Pancreas (tissue), 10 donors: Measurements from ENCODE around the gene RNF8. TPM values are rescaled to one million over a fixed set of nuclear protein-coding genes. Genes with fewer than 3 reads are reported as not detected.

Experiments used
- ATAC-seq, 4 donors: fragments of 200-7000 bp; cut with Tn5 transposase; one replicate each; pipeline versions ENCODE4 v1.8.0 to v1.9.1; 2020; ENCODE audit warnings: mild to moderate bottlenecking in 4 of 4, moderate library complexity in 4 of 4
- DNase-seq, 6 donors: peaks; one replicate each; pipeline ENCODE4 v3.0.0-alpha.2; 2020
- FAIRE-seq: peaks from 2 replicates; lab custom pipeline; 2012; peaks lifted over from hg19 to GRCh38; lab: Jason Lieb, UNC
- H3K27ac ChIP-seq, 4 donors: fragments of 200-600 bp; sonication (generic); 1 replicate in 3 of 4; 2 replicates in 1 of 4; pipeline versions ENCODE4 v1.5.0 to v1.8.0; 2020
- H3K27me3 ChIP-seq, 4 donors: fragments of 200-600 bp; one replicate each; pipeline ENCODE4 v1.8.0; 2021
- H3K36me3 ChIP-seq, 3 donors: fragments of 200-600 bp; sonication (generic) in 1 of 3; one replicate each; pipeline versions ENCODE4 v1.5.0 to v1.8.0; 2020 to 2021
- H3K4me1 ChIP-seq, 3 donors: fragments of 200-600 bp; one replicate each; pipeline ENCODE4 v1.8.0; 2021
- H3K4me3 ChIP-seq, 4 donors: fragments of 200-600 bp; sonication (generic) in 2 of 4; one replicate each; pipeline versions ENCODE4 v1.5.0 to v1.8.0; 2020 to 2021
- H3K9me3 ChIP-seq, 4 donors: fragments of 200-600 bp; one replicate each; pipeline ENCODE4 v1.8.0; 2021
- WGBS, 2 donors: extraction: QIAGEN DNeasy Blood & Tissue Kit; methylation state at CpG; one replicate each; pipeline ENCODE4 v1.1.7; 2013; 5-methylcytosine and 5-hydroxymethylcytosine counted together
- intact Hi-C, 3 donors: fragments of 100-400 bp; cut with DNase I; formaldehyde crosslinking; loops; one replicate each; pipeline versions ENCODE4 v1.11.1 to v1.14.2; 2022
- polyA plus RNA-seq, 2 donors: library from polyadenylated mRNA; stranded (reverse); fragments of 200-250 nt; gene quantifications; one replicate each; pipeline ENCODE4 v1.2.3, GENCODE V29; 2013
- total RNA-seq, 6 donors: library from RNA; stranded (reverse); fragmentation: NEBNext Ultra II Directional in 4 of 6; extraction: Animal tissue kit (Norgen Biotek cat#: 25700) in 4 of 6; gene quantifications; one replicate each; pipeline versions ENCODE4 v1.2.1 to v1.2.4, GENCODE V29; 2021 to 2023
- TF ChIP-seq, protein P1 (sequence below), 4 donors: fragments of 200-600 bp; sonication (generic) in 3 of 4; IDR thresholded peaks; one replicate each; pipeline versions ENCODE4 v1.5.0 to v1.8.0; 2021; ENCODE audit warnings: antibody characterized with exemption in 4 of 4
- donor health status: healthy with polysubstance abuse.
- donor health status: DM: no; HTN: no; CAD: no; lungs with moderate emphysema.
- donor health status: DM: no; HTN: no; CAD: no.
- donor health status: control.
- donor health status: control.
- donor health status: Bipolar disorder and iron deficiency.
- donor health status: DM: yes; HTN: yes; CAD: no.
- donor health status: DM: no; HTN: no; CAD: no.
- donor health status: DM: no; HTN: no; CAD: no.
- donor health status: DM: yes; HTN: yes; CAD: no.

The RNF8 gene
- total and polyA plus RNA-seq, 8 donors = 3.9 to 8.5 (median 5.9) TPM

DNA sequence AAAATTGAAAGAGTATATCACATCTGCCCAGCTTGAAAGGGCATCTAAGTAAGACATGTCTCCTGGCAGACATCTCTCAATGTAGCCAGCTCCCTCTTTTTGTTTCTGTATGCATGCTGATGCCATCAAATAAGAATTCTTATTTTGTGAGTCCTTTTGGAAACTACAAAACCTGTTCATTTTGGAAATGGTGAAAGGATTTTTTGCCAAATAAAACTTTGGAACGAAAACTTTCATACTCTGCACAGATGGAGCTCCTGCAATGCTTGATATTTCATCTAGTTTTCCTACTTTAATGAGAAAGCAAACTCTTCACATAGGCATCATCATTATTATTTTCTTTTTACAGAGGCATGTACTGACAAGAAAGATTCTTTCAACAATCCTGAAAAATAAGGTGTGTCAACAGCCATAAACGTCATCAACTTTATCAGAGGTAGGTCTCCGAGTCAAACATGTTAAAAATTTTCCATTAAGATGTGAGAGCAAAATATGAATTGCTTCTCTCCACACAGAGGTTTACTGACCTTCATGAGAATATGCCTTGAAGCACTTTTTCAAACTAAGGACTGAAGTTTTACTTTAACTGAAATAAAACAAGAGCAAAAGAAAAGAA, 53.1 kb downstream of the RNF8 start:
- DNase-seq (no peak), FAIRE-seq (no peak), ATAC-seq (no peak)
- H3K4me3 ChIP-seq = no peak overlapping the region
- no peaks in the 10 kb centered on the region for H3K36me3 ChIP-seq
- no peaks in the 10 kb centered on the region for H3K4me1 ChIP-seq
- intact Hi-C loops = no loop called here
- 29 to 36% methylated on average over 3 of the region's 3 CpGs for WGBS, 2 donors
- TF ChIP-seq, protein P1, sequence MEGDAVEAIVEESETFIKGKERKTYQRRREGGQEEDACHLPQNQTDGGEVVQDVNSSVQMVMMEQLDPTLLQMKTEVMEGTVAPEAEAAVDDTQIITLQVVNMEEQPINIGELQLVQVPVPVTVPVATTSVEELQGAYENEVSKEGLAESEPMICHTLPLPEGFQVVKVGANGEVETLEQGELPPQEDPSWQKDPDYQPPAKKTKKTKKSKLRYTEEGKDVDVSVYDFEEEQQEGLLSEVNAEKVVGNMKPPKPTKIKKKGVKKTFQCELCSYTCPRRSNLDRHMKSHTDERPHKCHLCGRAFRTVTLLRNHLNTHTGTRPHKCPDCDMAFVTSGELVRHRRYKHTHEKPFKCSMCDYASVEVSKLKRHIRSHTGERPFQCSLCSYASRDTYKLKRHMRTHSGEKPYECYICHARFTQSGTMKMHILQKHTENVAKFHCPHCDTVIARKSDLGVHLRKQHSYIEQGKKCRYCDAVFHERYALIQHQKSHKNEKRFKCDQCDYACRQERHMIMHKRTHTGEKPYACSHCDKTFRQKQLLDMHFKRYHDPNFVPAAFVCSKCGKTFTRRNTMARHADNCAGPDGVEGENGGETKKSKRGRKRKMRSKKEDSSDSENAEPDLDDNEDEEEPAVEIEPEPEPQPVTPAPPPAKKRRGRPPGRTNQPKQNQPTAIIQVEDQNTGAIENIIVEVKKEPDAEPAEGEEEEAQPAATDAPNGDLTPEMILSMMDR (IDR thresholded peaks at IDR 0.05) = no peak
- no peak overlapping the region for H3K27ac ChIP-seq
- no peaks in the 10 kb centered on the region for H3K9me3 ChIP-seq
- no peaks in the 10 kb centered on the region for H3K27me3 ChIP-seq

DNA sequence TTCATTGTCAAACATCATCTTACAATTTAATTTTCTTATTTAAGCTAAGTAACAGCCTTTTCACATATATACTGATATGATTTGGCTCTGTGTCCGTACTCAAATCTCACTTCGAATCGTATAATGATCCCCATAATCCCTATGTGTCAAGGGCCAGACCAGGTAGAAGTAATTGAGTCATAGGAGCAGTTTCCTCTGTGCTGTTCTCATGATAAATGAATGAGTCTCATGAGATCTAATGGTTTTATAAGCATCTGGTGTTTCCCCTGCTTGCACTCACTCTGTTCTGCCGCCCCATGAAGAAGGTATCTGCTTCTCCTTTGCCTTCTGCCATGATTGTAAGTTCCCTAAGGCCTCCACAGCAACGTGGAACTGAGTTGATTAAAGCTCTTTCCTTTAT, 54.2 kb downstream of the RNF8 start:
- no peak for FAIRE-seq
- 82 to 83% methylated on average over 5 of the region's 5 CpGs for WGBS, 2 donors

DNA sequence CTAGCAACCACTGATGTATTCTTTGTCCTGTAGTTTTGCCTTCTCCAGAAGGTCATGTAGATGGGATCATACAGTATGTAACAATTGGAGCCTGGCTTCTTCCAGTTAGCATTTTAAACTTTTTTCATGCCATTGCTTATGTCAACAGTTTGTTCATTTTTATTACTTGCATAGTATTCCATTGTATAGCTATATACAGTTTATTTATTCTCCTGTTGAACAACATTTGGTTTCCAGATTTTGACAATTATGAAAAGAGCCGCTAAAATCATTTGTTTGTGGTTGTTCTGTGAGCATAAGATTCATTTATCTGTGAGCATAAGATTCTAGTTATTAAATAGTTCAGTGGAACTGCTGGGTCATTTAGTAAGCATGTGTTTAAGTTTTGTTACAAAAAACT, 55.7 kb downstream of the RNF8 start:
- ATAC-seq (no peak), DNase-seq (no peak), FAIRE-seq (no peak)
- H3K27me3 ChIP-seq = no peaks in the 10 kb centered on the region
- TF ChIP-seq, protein P1 (IDR thresholded peaks at IDR 0.05) = no peak
- no peaks in the 10 kb centered on the region for H3K9me3 ChIP-seq
- intact Hi-C loops = no loop called here
- no peak overlapping the region for H3K27ac ChIP-seq
- 75 to 96% methylated on average over 1 of the region's 1 CpG for WGBS, 2 donors
- no peak overlapping the region for H3K4me3 ChIP-seq
- no peaks in the 10 kb centered on the region for H3K4me1 ChIP-seq
- no peaks in the 10 kb centered on the region for H3K36me3 ChIP-seq

More for the DNA sequence above, 54.2 kb downstream of the RNF8 start:
- DNase-seq (no peak), ATAC-seq (no peak)
- no peak overlapping the region for H3K4me3 ChIP-seq
- intact Hi-C loops = no loop called here
- no peaks in the 10 kb centered on the region for H3K27me3 ChIP-seq
- TF ChIP-seq, protein P1 (IDR thresholded peaks at IDR 0.05) = no peak
- H3K27ac ChIP-seq = no peak overlapping the region
- H3K4me1 ChIP-seq = no peaks in the 10 kb centered on the region
- no peaks in the 10 kb centered on the region for H3K9me3 ChIP-seq
- no peaks in the 10 kb centered on the region for H3K36me3 ChIP-seq

DNA sequence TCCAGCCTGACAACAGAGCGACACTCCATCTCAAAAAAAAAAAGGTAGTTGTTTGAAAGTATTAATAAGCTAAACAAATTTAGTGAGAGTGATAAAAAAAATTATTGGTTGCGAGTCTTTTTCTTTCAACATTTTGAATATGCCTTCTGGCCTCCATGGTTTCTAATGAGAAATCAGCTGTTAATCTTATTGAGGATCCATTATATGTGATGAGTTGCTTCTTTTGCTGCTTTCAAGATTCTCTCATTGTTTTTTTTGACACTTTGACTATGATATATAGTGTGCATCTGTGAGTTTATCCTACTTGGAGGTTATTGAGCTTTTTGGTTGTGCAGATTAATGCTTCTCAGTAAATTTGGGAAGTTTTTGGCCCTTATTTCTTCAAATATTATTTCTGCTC, 63.6 kb downstream of the RNF8 start:
- TF ChIP-seq, protein P1 (IDR thresholded peaks at IDR 0.05) = no peak
- Histone ChIP-seq H3K4me3 (no peak overlapping the region), H3K36me3 (no peaks in the 10 kb centered on the region), H3K27ac (no peak overlapping the region), H3K9me3 (no peaks in the 10 kb centered on the region), H3K4me1 (no peaks in the 10 kb centered on the region), H3K27me3 (no peaks in the 10 kb centered on the region)
- DNase-seq (no peak), ATAC-seq (no peak), FAIRE-seq (no peak)
- intact Hi-C loops = no loop called here
- 77 to 96% methylated on average over 2 of the region's 2 CpGs for WGBS, 2 donors

DNA sequence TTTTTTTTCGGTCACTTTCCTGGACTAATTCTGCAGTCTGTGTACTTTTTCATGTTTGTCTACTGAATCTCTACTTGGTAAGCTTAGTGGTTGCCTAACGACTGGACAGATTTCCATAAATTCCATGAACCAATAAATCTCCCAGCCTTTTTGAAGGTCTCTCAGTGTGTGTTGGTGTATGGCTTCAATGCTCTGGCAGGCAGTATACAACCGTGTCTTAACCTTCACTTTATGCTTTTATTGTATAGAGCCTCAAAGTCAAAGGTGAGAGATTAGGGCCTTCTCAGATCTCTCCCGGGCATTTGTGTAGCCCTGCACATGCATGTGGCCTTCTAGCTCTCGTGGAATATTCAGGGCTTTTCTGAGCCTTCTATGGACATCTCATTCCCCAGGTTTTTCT, 64.9 kb downstream of the RNF8 start:
- intact Hi-C loops = no loop called here
- TF ChIP-seq, protein P1 (IDR thresholded peaks at IDR 0.05) = no peak
- H3K4me3 ChIP-seq = no peak overlapping the region
- FAIRE-seq (no peak), ATAC-seq (no peak), DNase-seq (no peak)
- H3K9me3 ChIP-seq = no peaks in the 10 kb centered on the region
- WGBS, 2 donors = 66 to 67% methylated on average over 5 of the region's 5 CpGs
- no peak overlapping the region for H3K27ac ChIP-seq
- H3K27me3 ChIP-seq = no peaks in the 10 kb centered on the region
- H3K4me1 ChIP-seq = no peaks in the 10 kb centered on the region
- H3K36me3 ChIP-seq = no peaks in the 10 kb centered on the region
